HepG2 (cell line): ENCODE results near the gene C1orf115. TPM values are rescaled to one million over a fixed set of nuclear protein-coding genes. Genes with fewer than 3 reads are reported as not detected.

Experiments
- ARNTL ChIP-seq: sonication (generic); formaldehyde crosslinking; IDR thresholded peaks from 2 replicates; pipeline ENCODE4 v1.4.0; 2020; ENCODE audit warnings: mild to moderate bottlenecking, missing genetic modification reagents
- HNRNPL ChIP-seq: fragments of 200-400 bp; formaldehyde crosslinking; IDR thresholded peaks from 2 replicates; pipeline ENCODE4 v1.6.1; 2017; ENCODE audit warnings: mild to moderate bottlenecking, low read depth, low read length
- LCORL ChIP-seq, 2 experiments: fragments of 450-650 bp in 1 of 2; sonication (generic) in 1 of 2; formaldehyde crosslinking in 1 of 2; IDR thresholded peaks; 2 replicates each; pipeline versions ENCODE4 v1.5.0 to v1.6.1; 2017 to 2020; ENCODE audit warnings: antibody characterized with exemption in 1 of 2, missing genetic modification reagents in 1 of 2
- PCBP1 ChIP-seq: fragments of 200-400 bp; formaldehyde crosslinking; IDR thresholded peaks from 2 replicates; pipeline ENCODE4 v1.6.1; 2017; ENCODE audit warnings: mild to moderate bottlenecking, low read depth, low read length, borderline replicate concordance
- RCOR2 ChIP-seq: IDR thresholded peaks from 2 replicates; pipeline ENCODE4 v1.6.1; 2016; ENCODE audit warnings: missing biosample characterization, missing genetic modification reagents
- THAP9 ChIP-seq: sonication (generic); formaldehyde crosslinking; IDR thresholded peaks from 2 replicates; pipeline ENCODE4; 2020; ENCODE audit warnings: missing genetic modification reagents, mild to moderate bottlenecking, borderline replicate concordance
- ZBTB3 ChIP-seq: sonication (generic); formaldehyde crosslinking; IDR thresholded peaks from 2 replicates; pipeline ENCODE4 v1.4.0; 2020; ENCODE audit warnings: low read depth, mild to moderate bottlenecking, moderate library complexity, missing genetic modification reagents, borderline replicate concordance
- ZBTB42 ChIP-seq: sonication (generic); formaldehyde crosslinking; IDR thresholded peaks from 2 replicates; pipeline ENCODE4 v1.5.0; 2020; ENCODE audit warnings: mild to moderate bottlenecking, missing genetic modification reagents
- ZFP36L2 ChIP-seq: sonication (generic); formaldehyde crosslinking; IDR thresholded peaks from 2 replicates; pipeline ENCODE4 v1.4.0; 2020; ENCODE audit warnings: missing genetic modification reagents
- ZNF503 ChIP-seq: sonication (generic); formaldehyde crosslinking; IDR thresholded peaks from 2 replicates; pipeline ENCODE4 v1.4.0; 2020; ENCODE audit warnings: missing genetic modification reagents
- ZSCAN12 ChIP-seq: sonication (generic); formaldehyde crosslinking; IDR thresholded peaks from 2 replicates; pipeline ENCODE4 v1.9.0; 2021; ENCODE audit warnings: mild to moderate bottlenecking, missing genetic modification reagents
- polyA plus RNA-seq, 8 experiments: library from polyadenylated mRNA; depleted of rRNA in 3 of 8; stranded (reverse) in 7 of 8; unstranded in 1 of 8; fragments of >200 nt; fragmentation: Illumina TruSeq in 4 of 8; extraction: Trizol in 4 of 8; gene quantifications; 2 replicates each; pipeline versions ENCODE4 v1.2.1 to v1.2.3, GENCODE V29; 2011 to 2016; ENCODE audit warnings: low read depth in 4 of 8, missing spikeins in 1 of 8, mixed read lengths in 1 of 8; ENCODE audit not compliant: insufficient read depth in 1 of 8
- total RNA-seq, 5 experiments: library from RNA; depleted of rRNA; stranded (reverse); fragments of >200 nt; fragmentation: Illumina TruSeq; extraction: Trizol; gene quantifications; 2 replicates each; pipeline ENCODE4 v1.2.3, GENCODE V29; 2016; ENCODE audit warnings: low read depth in 1 of 5
- TF ChIP-seq, protein P1 (sequence below): sonication (generic); formaldehyde crosslinking; IDR thresholded peaks from 2 replicates; pipeline ENCODE4 v1.4.0; 2020; ENCODE audit warnings: missing genetic modification reagents, mild to moderate bottlenecking, borderline replicate concordance
- TF ChIP-seq, protein P2 (sequence below): sonication (generic); formaldehyde crosslinking; IDR thresholded peaks from 2 replicates; pipeline ENCODE4 v1.5.1; 2020; ENCODE audit warnings: mild to moderate bottlenecking, missing genetic modification reagents, borderline replicate concordance
- TF ChIP-seq, protein P3 (sequence below): sonication (generic); formaldehyde crosslinking; IDR thresholded peaks from 2 replicates; pipeline ENCODE4 v1.4.0; 2020; ENCODE audit warnings: low read depth, missing genetic modification reagents

Gene C1orf115
- total and polyA plus RNA-seq, 2 of the 13 experiments (the other 11 are each of a cell fraction or from before 2014, with no cell fraction given): 25.2 to 85.9 TPM

DNA sequence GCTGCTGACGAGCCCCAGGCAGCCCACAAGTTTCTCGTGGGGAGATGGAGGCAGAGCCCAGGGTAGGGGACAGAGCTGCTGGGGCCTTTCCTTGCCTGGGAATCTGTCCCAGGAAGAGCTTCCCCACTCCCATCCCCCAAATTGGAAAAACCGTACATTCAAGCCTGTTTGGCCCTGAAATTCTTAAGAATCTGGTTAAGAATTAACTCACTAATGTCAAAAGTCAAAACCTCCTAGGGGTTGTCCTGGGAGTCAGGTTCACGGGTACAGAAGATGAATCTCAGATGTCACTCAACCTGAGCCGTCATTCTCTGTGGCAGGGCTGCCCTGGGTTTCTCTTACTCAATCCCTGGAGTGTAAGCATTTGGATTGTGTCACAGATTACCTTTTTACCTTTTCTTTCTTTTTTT lies 8.4 kb downstream of the C1orf115 start (continued):
- TF ChIP-seq, protein P1, sequence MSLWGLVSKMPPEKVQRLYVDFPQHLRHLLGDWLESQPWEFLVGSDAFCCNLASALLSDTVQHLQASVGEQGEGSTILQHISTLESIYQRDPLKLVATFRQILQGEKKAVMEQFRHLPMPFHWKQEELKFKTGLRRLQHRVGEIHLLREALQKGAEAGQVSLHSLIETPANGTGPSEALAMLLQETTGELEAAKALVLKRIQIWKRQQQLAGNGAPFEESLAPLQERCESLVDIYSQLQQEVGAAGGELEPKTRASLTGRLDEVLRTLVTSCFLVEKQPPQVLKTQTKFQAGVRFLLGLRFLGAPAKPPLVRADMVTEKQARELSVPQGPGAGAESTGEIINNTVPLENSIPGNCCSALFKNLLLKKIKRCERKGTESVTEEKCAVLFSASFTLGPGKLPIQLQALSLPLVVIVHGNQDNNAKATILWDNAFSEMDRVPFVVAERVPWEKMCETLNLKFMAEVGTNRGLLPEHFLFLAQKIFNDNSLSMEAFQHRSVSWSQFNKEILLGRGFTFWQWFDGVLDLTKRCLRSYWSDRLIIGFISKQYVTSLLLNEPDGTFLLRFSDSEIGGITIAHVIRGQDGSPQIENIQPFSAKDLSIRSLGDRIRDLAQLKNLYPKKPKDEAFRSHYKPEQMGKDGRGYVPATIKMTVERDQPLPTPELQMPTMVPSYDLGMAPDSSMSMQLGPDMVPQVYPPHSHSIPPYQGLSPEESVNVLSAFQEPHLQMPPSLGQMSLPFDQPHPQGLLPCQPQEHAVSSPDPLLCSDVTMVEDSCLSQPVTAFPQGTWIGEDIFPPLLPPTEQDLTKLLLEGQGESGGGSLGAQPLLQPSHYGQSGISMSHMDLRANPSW: no peak
- no peak for TF ChIP-seq ARNTL (CRISPR knock-in tag)
- no peak for TF ChIP-seq LCORL (IDR thresholded peaks at IDR 0.05)
- peak; percentile 47; the same call in 1 of the 2 replicates for TF ChIP-seq LCORL (CRISPR knock-in tag; IDR thresholded peaks at IDR 0.05)
- TF ChIP-seq ZBTB42 (CRISPR knock-in tag): no peak
- no peak for TF ChIP-seq HNRNPL
- no peak for TF ChIP-seq ZBTB3 (CRISPR knock-in tag)
- TF ChIP-seq, protein P2, sequence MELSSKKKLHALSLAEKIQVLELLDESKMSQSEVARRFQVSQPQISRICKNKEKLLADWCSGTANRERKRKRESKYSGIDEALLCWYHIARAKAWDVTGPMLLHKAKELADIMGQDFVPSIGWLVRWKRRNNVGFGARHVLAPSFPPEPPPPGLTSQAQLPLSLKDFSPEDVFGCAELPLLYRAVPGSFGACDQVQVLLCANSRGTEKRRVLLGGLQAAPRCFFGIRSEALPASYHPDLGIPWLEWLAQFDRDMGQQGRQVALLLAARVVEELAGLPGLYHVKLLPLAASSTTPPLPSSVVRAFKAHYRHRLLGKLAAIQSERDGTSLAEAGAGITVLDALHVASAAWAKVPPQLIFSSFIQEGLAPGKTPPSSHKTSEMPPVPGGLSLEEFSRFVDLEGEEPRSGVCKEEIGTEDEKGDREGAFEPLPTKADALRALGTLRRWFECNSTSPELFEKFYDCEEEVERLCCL: no peak
- no peak for TF ChIP-seq PCBP1
- TF ChIP-seq ZNF503 (CRISPR knock-in tag): 0 out of 2 replicates have a peak, but pooled peaks have one; percentile 34
- TF ChIP-seq ZSCAN12 (CRISPR knock-in tag): no peak
- TF ChIP-seq ZFP36L2 (CRISPR knock-in tag): no peak
- TF ChIP-seq, protein P3, sequence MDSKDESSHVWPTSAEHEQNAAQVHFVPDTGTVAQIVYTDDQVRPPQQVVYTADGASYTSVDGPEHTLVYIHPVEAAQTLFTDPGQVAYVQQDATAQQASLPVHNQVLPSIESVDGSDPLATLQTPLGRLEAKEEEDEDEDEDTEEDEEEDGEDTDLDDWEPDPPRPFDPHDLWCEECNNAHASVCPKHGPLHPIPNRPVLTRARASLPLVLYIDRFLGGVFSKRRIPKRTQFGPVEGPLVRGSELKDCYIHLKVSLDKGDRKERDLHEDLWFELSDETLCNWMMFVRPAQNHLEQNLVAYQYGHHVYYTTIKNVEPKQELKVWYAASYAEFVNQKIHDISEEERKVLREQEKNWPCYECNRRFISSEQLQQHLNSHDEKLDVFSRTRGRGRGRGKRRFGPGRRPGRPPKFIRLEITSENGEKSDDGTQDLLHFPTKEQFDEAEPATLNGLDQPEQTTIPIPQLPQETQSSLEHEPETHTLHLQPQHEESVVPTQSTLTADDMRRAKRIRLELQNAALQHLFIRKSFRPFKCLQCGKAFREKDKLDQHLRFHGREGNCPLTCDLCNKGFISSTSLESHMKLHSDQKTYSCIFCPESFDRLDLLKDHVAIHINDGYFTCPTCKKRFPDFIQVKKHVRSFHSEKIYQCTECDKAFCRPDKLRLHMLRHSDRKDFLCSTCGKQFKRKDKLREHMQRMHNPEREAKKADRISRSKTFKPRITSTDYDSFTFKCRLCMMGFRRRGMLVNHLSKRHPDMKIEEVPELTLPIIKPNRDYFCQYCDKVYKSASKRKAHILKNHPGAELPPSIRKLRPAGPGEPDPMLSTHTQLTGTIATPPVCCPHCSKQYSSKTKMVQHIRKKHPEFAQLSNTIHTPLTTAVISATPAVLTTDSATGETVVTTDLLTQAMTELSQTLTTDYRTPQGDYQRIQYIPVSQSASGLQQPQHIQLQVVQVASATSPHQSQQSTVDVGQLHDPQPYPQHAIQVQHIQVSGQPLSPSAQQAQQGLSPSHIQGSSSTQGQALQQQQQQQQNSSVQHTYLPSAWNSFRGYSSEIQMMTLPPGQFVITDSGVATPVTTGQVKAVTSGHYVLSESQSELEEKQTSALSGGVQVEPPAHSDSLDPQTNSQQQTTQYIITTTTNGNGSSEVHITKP (CRISPR knock-in tag): no peak
- peak; percentile 48; the same call in 1 of the 2 replicates for TF ChIP-seq RCOR2 (CRISPR knock-in tag)
- no peak for TF ChIP-seq THAP9
